Activated CD8-positive, alpha-beta memory T cell treated with anti-CD3 and anti-CD28 coated beads, Interleukin-2, amount 10 ng/mL, durations not matched to agents 7 days and 5 days (primary cell): ENCODE results near the gene COLEC12. TPM values are rescaled to one million over a fixed set of nuclear protein-coding genes. Genes with fewer than 3 reads are reported as not detected.

Experiments used
- ATAC-seq: fragments of 150-1000 bp; cut with Tn5 transposase; one replicate; pipeline ENCODE4 v1.10.0; 2021; ENCODE audit warnings: moderate library complexity
- CTCF ChIA-PET: fragments of 350-600 bp; sonication (Branson Sonifier 250); formaldehyde crosslinking; loops from one replicate; lab custom pipeline; 2021; ENCODE audit warnings: antibody characterized with exemption; lab: Charles Lee
- DNase-seq: peaks from one replicate; pipeline ENCODE4 v3.0.0-alpha.2; 2020
- H3K27ac Mint-ChIP-seq: one replicate; pipeline ENCODE4 v1.8.0; 2021; ENCODE audit warnings: mild to moderate bottlenecking, mixed read lengths
- H3K27me3 Mint-ChIP-seq: one replicate; pipeline ENCODE4 v1.8.0; 2021; ENCODE audit warnings: mixed read lengths
- H3K36me3 Mint-ChIP-seq: one replicate; pipeline ENCODE4 v1.8.0; 2021; ENCODE audit warnings: mild to moderate bottlenecking, mixed read lengths
- H3K4me1 Mint-ChIP-seq: one replicate; pipeline ENCODE4 v1.8.0; 2021; ENCODE audit warnings: mixed read lengths
- H3K4me3 Mint-ChIP-seq: one replicate; pipeline ENCODE4 v1.8.0; 2021; ENCODE audit warnings: mild to moderate bottlenecking, moderate library complexity, mixed read lengths
- H3K9me3 Mint-ChIP-seq: one replicate; pipeline ENCODE4 v1.8.0; 2022; ENCODE audit warnings: low read depth, mixed read lengths
- total RNA-seq, 2 experiments: library from RNA; stranded (reverse); gene quantifications; one replicate each; pipeline ENCODE4 v1.2.3, GENCODE V29; 2021

The COLEC12 gene
- total RNA-seq, 2 experiments from 2014 or later, result not detected

GRCh38 chr18:365651-366050 lies 134.8 kb downstream of the COLEC12 start:
- no peak for ATAC-seq
- CTCF ChIA-PET, result no interaction called here
- H3K27me3 Mint-ChIP-seq, result peaks cover 5% of the 10 kb centered on the region
- no peaks in the 10 kb centered on the region for H3K9me3 Mint-ChIP-seq
- no peaks in the 10 kb centered on the region for H3K36me3 Mint-ChIP-seq
- DNase-seq, result no peak
- no peak overlapping the region for H3K4me3 Mint-ChIP-seq
- no peaks in the 10 kb centered on the region for H3K4me1 Mint-ChIP-seq
- H3K27ac Mint-ChIP-seq, result no peak overlapping the region

- CTCF ChIA-PET, result no interaction called here
- Mint-ChIP-seq H3K4me3 (no peak overlapping the region), H3K27ac (no peak overlapping the region), H3K4me1 (no peaks in the 10 kb centered on the region), H3K36me3 (no peaks in the 10 kb centered on the region), H3K9me3 (no peaks in the 10 kb centered on the region), H3K27me3 (peaks cover 8% of the 10 kb centered on the region)
- ATAC-seq (no peak), DNase-seq (no peak)
Observed at GRCh38 chr18:364256-364826, 136.2 kb downstream of the COLEC12 start.

- no peak for DNase-seq
- Mint-ChIP-seq H3K4me3 (no peak overlapping the region), H3K27me3 (peaks cover 8% of the 10 kb centered on the region), H3K9me3 (no peaks in the 10 kb centered on the region), H3K4me1 (no peaks in the 10 kb centered on the region), H3K36me3 (no peaks in the 10 kb centered on the region), H3K27ac (no peak overlapping the region)
- no peak for ATAC-seq
- CTCF ChIA-PET, result interaction anchor here (1.0 kb wide), 1 partner anchor 8 kb away, joined by 3 read pairs; no protein-coding TSS in a partner anchor
Observed at GRCh38 chr18:363301-364085, 137.0 kb downstream of the COLEC12 start.

GRCh38 chr18:362311-363290 lies 137.9 kb downstream of the COLEC12 start:
- CTCF ChIA-PET, result interaction anchor here (1.0 kb wide), 1 partner anchor 9 kb away, joined by 3 read pairs; no protein-coding TSS in a partner anchor
- no peak for ATAC-seq
- H3K27me3 Mint-ChIP-seq, result peaks cover 8% of the 10 kb centered on the region
- H3K36me3 Mint-ChIP-seq, result no peaks in the 10 kb centered on the region
- no peaks in the 10 kb centered on the region for H3K9me3 Mint-ChIP-seq
- H3K4me1 Mint-ChIP-seq, result no peaks in the 10 kb centered on the region
- DNase-seq, result no peak
- no peak overlapping the region for H3K4me3 Mint-ChIP-seq
- no peak overlapping the region for H3K27ac Mint-ChIP-seq

GRCh38 chr18:361941-362310 lies 138.6 kb downstream of the COLEC12 start:
- no peak overlapping the region for H3K27ac Mint-ChIP-seq
- DNase-seq (no peak), ATAC-seq (no peak)
- H3K4me3 Mint-ChIP-seq, result no peak overlapping the region
- peaks cover 8% of the 10 kb centered on the region for H3K27me3 Mint-ChIP-seq
- CTCF ChIA-PET, result no interaction called here
- no peaks in the 10 kb centered on the region for H3K36me3 Mint-ChIP-seq
- no peaks in the 10 kb centered on the region for H3K4me1 Mint-ChIP-seq
- H3K9me3 Mint-ChIP-seq, result no peaks in the 10 kb centered on the region

- no peak for DNase-seq
- H3K9me3 Mint-ChIP-seq, result no peaks in the 10 kb centered on the region
- H3K4me3 Mint-ChIP-seq, result no peak overlapping the region
- CTCF ChIA-PET, result no interaction called here
- H3K4me1 Mint-ChIP-seq, result no peaks in the 10 kb centered on the region
- no peak for ATAC-seq
- peaks cover 10% of the 10 kb centered on the region for H3K27me3 Mint-ChIP-seq
- H3K27ac Mint-ChIP-seq, result no peak overlapping the region
- no peaks in the 10 kb centered on the region for H3K36me3 Mint-ChIP-seq
Observed at GRCh38 chr18:361100-361732, 139.3 kb downstream of the COLEC12 start.

- Mint-ChIP-seq H3K9me3 (no peaks in the 10 kb centered on the region), H3K27me3 (peaks cover 10% of the 10 kb centered on the region), H3K4me1 (no peaks in the 10 kb centered on the region), H3K4me3 (no peak overlapping the region), H3K36me3 (no peaks in the 10 kb centered on the region), H3K27ac (no peak overlapping the region)
- CTCF ChIA-PET, result no interaction called here
- DNase-seq (no peak), ATAC-seq (no peak)
Observed at GRCh38 chr18:360676-361075, 139.8 kb downstream of the COLEC12 start.

- no peaks in the 10 kb centered on the region for H3K9me3 Mint-ChIP-seq
- ATAC-seq (no peak), DNase-seq (no peak)
- H3K36me3 Mint-ChIP-seq, result no peaks in the 10 kb centered on the region
- no peaks in the 10 kb centered on the region for H3K4me1 Mint-ChIP-seq
- no peak overlapping the region for H3K27ac Mint-ChIP-seq
- H3K4me3 Mint-ChIP-seq, result no peak overlapping the region
- peaks cover 14% of the 10 kb centered on the region for H3K27me3 Mint-ChIP-seq
- CTCF ChIA-PET, result no interaction called here
Observed at GRCh38 chr18:356778-357177, 143.7 kb downstream of the COLEC12 start.

- Mint-ChIP-seq H3K4me3 (no peak overlapping the region), H3K4me1 (no peaks in the 10 kb centered on the region), H3K9me3 (no peaks in the 10 kb centered on the region), H3K27ac (no peak overlapping the region), H3K36me3 (no peaks in the 10 kb centered on the region), H3K27me3 (peaks cover 14% of the 10 kb centered on the region)
- CTCF ChIA-PET, result interaction anchor here (1.3 kb wide), 1 partner anchor 31 kb away, joined by 3 read pairs; no protein-coding TSS in a partner anchor
- no peak for ATAC-seq
- DNase-seq, result no peak
Observed at GRCh38 chr18:355678-356077, 144.8 kb downstream of the COLEC12 start.

- H3K27me3 Mint-ChIP-seq, result peaks cover 11% of the 10 kb centered on the region
- H3K9me3 Mint-ChIP-seq, result no peaks in the 10 kb centered on the region
- no peak for ATAC-seq
- no peak overlapping the region for H3K27ac Mint-ChIP-seq
- CTCF ChIA-PET, result no interaction called here
- H3K4me1 Mint-ChIP-seq, result no peaks in the 10 kb centered on the region
- no peak for DNase-seq
- H3K36me3 Mint-ChIP-seq, result no peaks in the 10 kb centered on the region
- H3K4me3 Mint-ChIP-seq, result no peak overlapping the region
Observed at GRCh38 chr18:354471-354870, 146.0 kb downstream of the COLEC12 start.

GRCh38 chr18:354003-354402 lies 146.5 kb downstream of the COLEC12 start:
- ATAC-seq, result no peak
- peaks cover 11% of the 10 kb centered on the region for H3K27me3 Mint-ChIP-seq
- CTCF ChIA-PET, result no interaction called here
- no peak for DNase-seq
- H3K4me3 Mint-ChIP-seq, result no peak overlapping the region
- no peaks in the 10 kb centered on the region for H3K4me1 Mint-ChIP-seq
- no peak overlapping the region for H3K27ac Mint-ChIP-seq
- H3K9me3 Mint-ChIP-seq, result no peaks in the 10 kb centered on the region
- no peaks in the 10 kb centered on the region for H3K36me3 Mint-ChIP-seq

GRCh38 chr18:352438-352837 lies 148.1 kb downstream of the COLEC12 start:
- H3K4me1 Mint-ChIP-seq, result no peaks in the 10 kb centered on the region
- H3K36me3 Mint-ChIP-seq, result no peaks in the 10 kb centered on the region
- CTCF ChIA-PET, result no interaction called here
- ATAC-seq (no peak), DNase-seq (no peak)
- H3K9me3 Mint-ChIP-seq, result no peaks in the 10 kb centered on the region
- H3K27ac Mint-ChIP-seq, result no peak overlapping the region
- no peak overlapping the region for H3K4me3 Mint-ChIP-seq
- H3K27me3 Mint-ChIP-seq, result peaks cover 16% of the 10 kb centered on the region

GRCh38 chr18:350953-351572 lies 149.4 kb downstream of the COLEC12 start:
- no peak for ATAC-seq
- CTCF ChIA-PET, result no interaction called here
- H3K27ac Mint-ChIP-seq, result no peak overlapping the region
- no peak for DNase-seq
- H3K4me3 Mint-ChIP-seq, result no peak overlapping the region
- H3K4me1 Mint-ChIP-seq, result no peaks in the 10 kb centered on the region
- no peaks in the 10 kb centered on the region for H3K36me3 Mint-ChIP-seq
- H3K9me3 Mint-ChIP-seq, result no peaks in the 10 kb centered on the region
- peaks cover 14% of the 10 kb centered on the region for H3K27me3 Mint-ChIP-seq
